ENCODE measurements around the gene GPR153.

GPR153 gene

GRCh38 chr1:6286266-6286665, 25.4 kb upstream of the GPR153 start:
- DNase-seq, result no peak

- no peak for DNase-seq
Measured at GRCh38 chr1:6285336-6285735, 24.4 kb upstream of the GPR153 start.

- no peak for DNase-seq
Measured at GRCh38 chr1:6282577-6283270, 21.8 kb upstream of the GPR153 start.

GRCh38 chr1:6281511-6282402, 20.9 kb upstream of the GPR153 start:
- DNase-seq, result no peak

- DNase-seq, result no peak
Measured at GRCh38 chr1:6280761-6281451, 20.0 kb upstream of the GPR153 start.

- DNase-seq, result no peak
Measured at GRCh38 chr1:6279613-6280383, 18.9 kb upstream of the GPR153 start.

- no peak for DNase-seq
Measured at GRCh38 chr1:6279066-6279465, 18.2 kb upstream of the GPR153 start.

GRCh38 chr1:6278263-6278662, 17.4 kb upstream of the GPR153 start:
- no peak for DNase-seq

- no peak for DNase-seq
Measured at GRCh38 chr1:6276811-6277555, 16.1 kb upstream of the GPR153 start.

GRCh38 chr1:6275826-6276782, 15.2 kb upstream of the GPR153 start:
- DNase-seq, result no peak

GRCh38 chr1:6274622-6275139, 13.8 kb upstream of the GPR153 start:
- DNase-seq, result no peak

- DNase-seq, result no peak
Measured at GRCh38 chr1:6274102-6274501, 13.2 kb upstream of the GPR153 start.

- DNase-seq, result no peak
Measured at GRCh38 chr1:6273380-6273891, 12.5 kb upstream of the GPR153 start.

- no peak for DNase-seq
Measured at GRCh38 chr1:6272868-6273267, 12.0 kb upstream of the GPR153 start.

- DNase-seq, result no peak
Measured at GRCh38 chr1:6272452-6272851, 11.6 kb upstream of the GPR153 start.

- no peak for DNase-seq
Measured at GRCh38 chr1:6271554-6271953, 10.7 kb upstream of the GPR153 start.

- no peak for DNase-seq
Measured at GRCh38 chr1:6271006-6271405, 10.1 kb upstream of the GPR153 start.

- DNase-seq, result no peak
Measured at GRCh38 chr1:6270401-6270800, 9.5 kb upstream of the GPR153 start.

- no peak for DNase-seq
Measured at GRCh38 chr1:6269720-6270400, 9.0 kb upstream of the GPR153 start.

GRCh38 chr1:6269296-6269695, 8.4 kb upstream of the GPR153 start:
- no peak for DNase-seq
